Nucleus accumbens (tissue), 56 donors: Measurements from ENCODE around the gene KRT80.

Experiments
- DNase-seq, 56 donors: peaks; one replicate each; lab custom pipeline; 2025; lab: John Stamatoyannopoulos, UW

The KRT80 gene

DNA sequence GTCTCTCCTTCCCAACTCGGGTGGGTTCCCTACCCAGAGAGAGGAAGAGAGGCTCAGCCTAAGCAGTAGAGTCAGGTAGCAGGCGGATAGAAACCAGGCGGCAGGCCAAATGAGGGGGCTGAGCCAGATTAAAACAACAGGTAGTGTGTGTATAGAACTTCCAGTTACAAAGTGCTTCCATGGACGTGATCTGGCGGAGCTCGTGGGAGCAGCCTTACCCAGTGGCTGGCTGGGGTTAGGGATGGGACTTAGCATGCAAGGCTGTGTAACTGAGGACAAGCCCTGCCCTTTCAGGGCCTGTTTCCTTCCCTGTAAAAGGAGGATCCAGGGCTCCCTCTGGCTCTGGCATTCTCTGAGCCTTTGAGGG, 8.3 kb downstream of the KRT80 start:
- peak in 5 of 56 donors; percentile 14 to 45 (median 25) for DNase-seq

GRCh38 chr12:52182898-52183543, 8.8 kb downstream of the KRT80 start:
- DNase-seq = peak in 1 of 56 donors; percentile 30

- no peak for DNase-seq
Measured at GRCh38 chr12:52182384-52182783, 9.4 kb downstream of the KRT80 start.

DNA sequence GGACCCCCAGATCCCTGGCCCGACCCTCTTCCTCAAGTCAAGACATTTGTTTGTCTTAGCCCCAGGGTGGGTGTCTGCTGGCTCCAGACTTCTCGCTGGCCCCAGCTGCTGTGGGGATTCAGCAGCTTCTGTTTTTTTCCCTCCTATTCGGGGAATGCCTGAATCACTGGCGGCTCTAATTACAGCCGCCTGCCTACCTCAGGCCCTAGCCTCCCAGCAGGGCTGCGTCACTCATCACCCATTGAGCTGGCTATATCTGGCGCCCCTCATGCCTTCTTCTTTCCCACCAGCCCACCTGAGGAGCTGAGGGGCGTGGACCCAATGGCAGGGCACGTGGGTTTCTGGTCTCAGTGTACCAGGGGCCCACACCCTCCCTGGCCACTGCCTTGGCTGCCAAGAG, 10.1 kb downstream of the KRT80 start:
- DNase-seq = no peak

DNA sequence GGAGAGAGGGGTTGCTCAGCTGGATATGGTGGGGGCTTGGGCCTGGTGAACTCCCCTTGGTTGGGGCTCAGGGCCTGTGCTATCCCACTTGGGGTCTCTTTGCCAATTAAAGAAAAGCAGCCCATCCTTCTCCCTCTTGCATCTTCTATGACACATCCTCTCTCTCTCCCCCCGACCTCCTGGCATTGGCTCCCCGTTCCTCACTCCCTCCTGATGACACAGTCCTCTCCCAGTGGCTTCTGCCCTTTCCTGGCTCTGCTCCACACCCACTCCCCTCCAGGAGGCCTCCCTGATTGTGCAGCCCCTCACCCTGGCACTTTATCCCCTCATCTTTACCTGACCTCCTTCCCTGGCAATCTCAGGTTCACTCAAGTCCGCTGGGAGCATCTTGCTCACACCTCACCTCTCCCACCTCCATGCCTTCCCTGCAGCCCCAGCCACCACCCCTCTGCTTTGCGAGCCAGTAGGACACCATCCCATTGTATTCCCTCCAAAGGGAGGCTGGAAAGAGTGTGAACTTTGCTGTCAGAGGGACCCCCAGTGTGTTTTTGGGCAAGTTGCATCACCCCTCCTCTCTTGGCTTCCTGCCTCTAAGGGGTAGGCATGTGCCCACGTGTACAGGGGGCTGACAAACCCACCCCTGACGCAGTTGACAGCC, 10.7 kb downstream of the KRT80 start:
- DNase-seq = no peak

- DNase-seq = no peak
Measured at GRCh38 chr12:52179396-52179973, 12.3 kb downstream of the KRT80 start.

DNA sequence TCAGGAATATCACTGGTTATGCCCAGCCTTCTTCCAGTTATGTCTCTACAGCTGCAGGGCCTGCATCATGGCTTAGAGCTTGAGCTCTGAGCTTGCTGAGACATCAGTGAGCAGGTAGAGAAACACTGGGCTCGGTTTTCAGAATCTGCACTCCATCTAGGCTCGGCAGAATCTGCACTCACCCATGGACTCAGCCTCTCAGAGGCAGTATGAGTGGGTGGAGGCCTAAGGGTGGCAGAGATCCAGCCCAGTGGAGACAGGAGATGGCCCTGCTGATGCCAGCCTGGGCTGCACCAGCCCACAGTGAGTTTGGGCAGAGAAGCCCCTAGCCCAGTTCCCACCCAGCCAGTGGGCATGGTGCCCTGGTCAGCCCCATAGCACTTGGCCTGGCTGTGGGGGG, 12.8 kb downstream of the KRT80 start:
- no peak for DNase-seq

DNA sequence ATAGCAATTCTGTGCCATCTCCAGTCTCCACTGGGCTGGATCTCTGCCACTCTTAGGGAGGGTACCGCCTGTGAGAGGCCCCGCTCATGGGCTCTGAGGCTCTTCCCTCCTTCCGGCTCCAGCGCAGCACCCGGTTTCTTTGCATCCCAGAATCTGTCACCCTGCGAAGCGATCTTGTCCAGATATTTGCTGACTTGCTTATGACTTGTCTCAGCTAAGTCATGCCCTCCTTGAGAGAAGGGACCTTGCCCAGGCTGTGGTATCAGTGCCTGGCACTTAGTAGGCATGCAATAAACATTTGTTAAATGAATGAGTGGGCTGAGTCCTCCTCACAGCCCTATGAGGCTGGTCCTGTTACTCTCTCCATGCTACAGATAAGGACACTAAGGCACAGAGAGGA, 13.4 kb downstream of the KRT80 start:
- DNase-seq = no peak

GRCh38 chr12:52175371-52176350, 16.2 kb downstream of the KRT80 start:
- DNase-seq = no peak

DNA sequence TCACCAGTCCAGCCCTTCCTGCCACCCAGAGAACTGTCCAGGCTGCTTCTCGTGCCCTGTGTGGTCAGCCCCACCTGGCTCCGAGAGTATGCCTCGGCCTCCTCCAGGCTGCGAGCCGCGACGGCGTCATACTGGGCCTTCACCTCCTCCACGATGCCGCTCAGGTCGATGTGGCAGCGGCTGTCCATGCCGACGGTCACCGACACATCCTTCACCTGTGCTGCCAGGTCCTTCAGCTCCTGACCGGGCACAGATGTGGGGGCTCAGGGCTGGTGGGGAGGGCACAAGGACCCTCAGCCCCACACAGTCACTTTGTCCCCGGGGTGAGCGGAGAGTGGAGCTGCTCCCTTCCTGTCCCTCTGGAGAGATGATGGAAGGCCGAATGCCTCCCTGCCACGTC, 18.3 kb downstream of the KRT80 start:
- no peak for DNase-seq

DNA sequence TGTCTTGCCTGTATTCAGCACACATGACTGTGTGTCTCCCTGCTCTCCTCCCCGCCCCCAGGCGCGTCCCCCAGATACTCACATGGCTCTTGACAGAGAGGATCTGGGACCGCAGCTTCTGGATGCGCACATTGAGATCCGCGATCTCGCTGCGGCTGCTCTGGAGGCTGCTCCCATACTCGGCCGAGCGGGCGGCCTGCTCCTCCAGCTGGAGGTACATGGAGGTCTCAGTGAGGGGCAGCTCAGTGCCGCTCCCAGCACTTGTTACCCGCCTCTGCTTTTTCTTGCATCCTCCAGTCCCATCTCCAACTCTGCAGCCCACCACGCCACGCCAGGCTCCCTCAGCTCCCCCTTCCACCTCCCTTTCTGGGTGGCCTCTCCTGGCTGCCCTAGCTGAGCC, 18.9 kb downstream of the KRT80 start:
- no peak for DNase-seq

DNA sequence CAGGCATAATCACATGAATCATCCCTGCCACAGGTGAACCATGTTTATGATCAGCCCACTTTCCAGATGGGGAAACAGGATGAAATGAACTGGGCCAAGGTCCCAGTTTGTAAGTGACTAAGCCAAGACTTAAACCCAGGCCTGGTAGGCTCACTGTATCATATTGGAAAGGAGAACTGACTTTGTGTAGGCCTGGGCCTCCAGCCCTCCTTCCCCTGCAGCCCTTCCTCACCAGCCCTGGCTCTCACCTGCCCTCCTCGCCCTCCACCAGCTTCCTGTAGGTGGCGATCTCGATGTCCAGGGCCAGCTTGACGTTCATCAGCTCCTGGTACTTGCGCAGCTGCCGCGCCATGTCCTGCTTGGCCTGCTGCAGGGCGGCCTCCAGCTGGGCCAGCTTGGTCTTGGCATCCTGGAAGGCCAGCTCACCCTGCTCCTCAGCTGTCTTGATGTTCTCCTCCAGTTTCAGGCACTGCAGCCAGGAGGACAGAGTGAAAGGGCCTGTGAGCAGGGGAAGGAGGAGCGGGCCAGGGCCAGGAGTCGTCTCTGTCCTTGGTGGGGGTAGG, 19.8 kb downstream of the KRT80 start:
- no peak for DNase-seq

DNA sequence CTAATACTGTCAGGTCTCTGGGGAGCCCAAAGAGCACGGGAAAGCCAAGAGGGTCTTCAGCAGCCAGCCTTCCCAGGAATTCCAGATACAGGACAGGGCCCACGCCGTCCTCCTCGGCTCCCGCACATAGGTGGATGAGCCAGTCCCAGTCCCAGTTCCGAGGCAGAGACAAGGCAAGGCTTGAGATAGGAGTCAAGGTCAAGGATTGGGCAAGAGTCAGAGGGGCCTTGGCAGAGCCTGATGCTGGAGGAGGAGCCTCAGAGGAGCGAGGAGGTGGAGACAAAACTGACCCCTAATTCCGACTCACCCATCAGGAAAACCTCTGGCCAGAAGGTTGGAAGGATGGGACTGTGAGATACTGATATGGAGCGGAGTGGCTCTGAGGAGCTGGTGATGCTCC, 21.0 kb downstream of the KRT80 start:
- no peak for DNase-seq

- no peak for DNase-seq
Measured at GRCh38 chr12:52169886-52170285, 21.9 kb downstream of the KRT80 start.

GRCh38 chr12:52168019-52168717, 23.6 kb downstream of the KRT80 start:
- no peak for DNase-seq

DNA sequence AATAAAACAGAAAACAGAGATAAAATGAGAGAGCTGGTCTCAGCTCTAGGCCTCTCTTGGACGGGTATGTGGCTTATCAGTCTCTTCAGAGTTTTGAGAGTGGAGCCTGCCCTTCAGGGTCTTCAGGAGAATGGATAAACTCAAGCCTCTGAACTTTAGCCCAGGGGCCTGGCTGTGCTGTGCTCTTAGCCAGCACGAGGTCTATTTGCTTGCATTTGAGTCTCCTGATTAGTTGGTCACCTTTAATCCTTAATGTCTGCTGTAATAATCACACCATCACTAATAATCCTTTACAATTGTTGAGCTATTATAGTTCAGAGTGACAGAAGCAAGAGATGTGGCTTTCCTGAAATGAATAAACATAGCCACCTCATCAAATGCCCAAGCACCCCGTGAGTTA, 24.3 kb downstream of the KRT80 start:
- no peak for DNase-seq

DNA sequence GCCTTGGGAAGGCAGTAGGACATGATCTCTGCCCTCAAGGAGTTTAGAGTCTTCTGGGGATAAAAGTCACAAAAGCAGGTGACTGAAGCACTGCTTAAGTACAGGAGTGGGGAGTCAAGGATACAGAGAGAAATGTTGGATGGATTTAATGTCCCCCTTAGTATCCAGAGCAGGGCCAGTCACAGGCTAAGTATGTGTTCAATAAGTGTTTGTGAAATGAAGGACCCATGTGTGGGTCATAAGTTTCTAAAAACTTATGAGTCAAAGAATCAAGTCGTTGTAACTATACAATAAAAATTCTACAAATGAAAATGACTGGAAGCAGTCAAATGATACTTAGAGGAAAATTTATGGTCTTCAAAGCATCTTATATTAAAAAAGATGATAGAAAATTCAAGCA, 25.1 kb downstream of the KRT80 start:
- no peak for DNase-seq

- DNase-seq = no peak
Measured at GRCh38 chr12:52165096-52165855, 26.5 kb downstream of the KRT80 start.

- DNase-seq = no peak
Measured at GRCh38 chr12:52164624-52165023, 27.2 kb downstream of the KRT80 start.
